ENCODE measurements around the gene ZNF79. TPM values are rescaled to one million over a fixed set of nuclear protein-coding genes. Genes with fewer than 3 reads are reported as not detected.

The ZNF79 gene
- total and polyA plus RNA-seq, 2 of the 8 experiments (the other 6 are each of a cell fraction or from before 2014, with no cell fraction given): 2.4 to 7.4 TPM

- Histone ChIP-seq H3K27me3 (replicated peaks in 1 of 4; ENCODE audit: control insufficient read depth in 3 of 4, extremely low read depth in 1 of 4, insufficient read depth in 3 of 4, low read length in 3 of 4) (no peaks in the 10 kb centered on the region), H3K4me2 (ENCODE audit: insufficient read depth in 1 of 2, low read depth in 2 of 2, low read length in 2 of 2) (peak overlapping the region; percentile 95 to 100), H3K79me1 (ENCODE audit: low read depth, low read length) (peaks cover 7% of the 10 kb centered on the region; the same call in 1 of the 2 replicates), H3K4me1 (replicated peaks in 1 of 4; ENCODE audit: control insufficient read depth in 3 of 4, insufficient read depth in 4 of 4, low read length in 3 of 4) (peaks cover 0 to 6% (median 4%) of the 10 kb centered on the region in 4 experiments; a peak in 4 of 7 replicates), H2BK12ac (ENCODE audit: low read depth, low read length) (no peak overlapping the region), H2AFZ (ENCODE audit: low read length) (no peak overlapping the region), H4K8ac (ENCODE audit: extremely low read depth, insufficient read depth, low read length) (no peak overlapping the region), H3K18ac (ENCODE audit: extremely low read depth, low read length) (no peak overlapping the region), H3K23me2 (ENCODE audit: low read depth, low read length) (peaks cover 19% of the 10 kb centered on the region), H4K20me1 (replicated peaks in 1 of 2; ENCODE audit: control insufficient read depth in 1 of 2, insufficient read depth in 2 of 2, low read length in 2 of 2) (peaks cover 20 to 29% of the 10 kb centered on the region in 2 experiments), H4K91ac (replicated peaks; ENCODE audit: insufficient read length, low read length) (no peak overlapping the region), H2AK5ac (ENCODE audit: low read depth, low read length) (no peak overlapping the region), H3K4ac (replicated peaks; ENCODE audit: insufficient read length, low read depth, low read length) (no peak overlapping the region), H3K56ac (replicated peaks; ENCODE audit: insufficient read length, low read depth, low read length) (no peak overlapping the region), H3K9me3 (ENCODE audit: insufficient read depth in 2 of 2, low read depth in 1 of 2, low read length in 1 of 2) (0 out of 4 replicates have a peak, but pooled peaks cover 0 to 5% of the 10 kb centered on the region in 2 experiments), H2BK5ac (ENCODE audit: low read depth, low read length) (no peak overlapping the region), H2BK20ac (ENCODE audit: low read length) (no peak overlapping the region), H2BK15ac (ENCODE audit: low read length) (no peak overlapping the region), H3K27ac (ENCODE audit: low read depth, low read length) (no peak overlapping the region), H4K5ac (ENCODE audit: insufficient read length, low read depth, low read length) (no peak overlapping the region), H3K79me2 (ENCODE audit: control insufficient read depth in 1 of 2, insufficient read depth in 2 of 2, low read length in 2 of 2) (peaks cover 17 to 38% of the 10 kb centered on the region in 2 experiments), H3K36me3 (ENCODE audit: control insufficient read depth in 2 of 4, insufficient read depth in 4 of 4, low read length in 3 of 4) (peaks cover 35 to 70% (median 54%) of the 10 kb centered on the region in 4 experiments), H2BK120ac (replicated peaks; ENCODE audit: low read depth, low read length) (no peak overlapping the region), H3K4me3 (ENCODE audit: extremely low read depth in 1 of 4, insufficient read depth in 2 of 4, low read depth in 3 of 4, low read length in 4 of 4) (peak overlapping the region; percentile 85 to 99 (median 88); a peak in 5 of 8 replicates), H3K14ac (ENCODE audit: insufficient read length) (no peak overlapping the region), H3K9ac (replicated peaks in 1 of 4; ENCODE audit: extremely low read depth in 1 of 4, low read depth in 3 of 4, low read length in 3 of 4) (no peak overlapping the region; a peak in 1 of 7 replicates), H3K23ac (ENCODE audit: insufficient read length) (no peak overlapping the region)
- CTCF ChIA-PET (ENCODE audit: partially characterized antibody): interaction anchor here (0.6 to 1.3 kb wide), 3 partner anchors 9 to 508 kb away, joined by 3 to 4 read pairs (median 3); no protein-coding TSS in a partner anchor
- DNase-seq (ENCODE audit: low read depth in 1 of 2, low spot score in 2 of 2) (no peak), FAIRE-seq (no peak)
- POLR2A ChIA-PET (ENCODE audit: partially characterized antibody): interaction anchor here (0.6 to 6.7 kb wide), 20 partner anchors 9 to 770 kb away, joined by 3 to 64 read pairs (median 4); partner anchors contain the start of genes SLC2A8 and ZNF79
- TF ChIP-seq BRCA1 (IDR thresholded peaks at IDR 0.05; ENCODE audit: low read depth, low read length) (no peak), KDM5A (IDR thresholded peaks at IDR 0.05; ENCODE audit: low read length) (no peak), POLR2A (IDR thresholded peaks at IDR 0.05; ENCODE audit: control extremely low read depth in 1 of 2, low read depth in 2 of 2, low read length in 2 of 2) (peak in 1 of 2 experiments; percentile 27; a peak in 2 of 3 replicates), MAX (IDR thresholded peaks at IDR 0.05) (no peak), ATF2 (IDR thresholded peaks at IDR 0.05; ENCODE audit: low read length) (no peak)
- WGBS, 2 experiments (ENCODE audit: extremely low coverage in 1 of 2, insufficient coverage in 1 of 2, insufficient read length in 1 of 2, insufficient replicate concordance in 2 of 2, low coverage in 1 of 2, low lambda C conversion rate in 2 of 2, missing lambda C conversion rate in 1 of 2): 90% methylated on average over 8 of the region's 8 CpGs; no CpG with 5 or more reads in 1 of the 2 experiments
Measured at GRCh38 chr9:127448112-127448805, 24.1 kb downstream of the ZNF79 start.

Data from H1 (cell line).